ENCODE measurements around the gene ARHGEF3.

Gene ARHGEF3

DNA sequence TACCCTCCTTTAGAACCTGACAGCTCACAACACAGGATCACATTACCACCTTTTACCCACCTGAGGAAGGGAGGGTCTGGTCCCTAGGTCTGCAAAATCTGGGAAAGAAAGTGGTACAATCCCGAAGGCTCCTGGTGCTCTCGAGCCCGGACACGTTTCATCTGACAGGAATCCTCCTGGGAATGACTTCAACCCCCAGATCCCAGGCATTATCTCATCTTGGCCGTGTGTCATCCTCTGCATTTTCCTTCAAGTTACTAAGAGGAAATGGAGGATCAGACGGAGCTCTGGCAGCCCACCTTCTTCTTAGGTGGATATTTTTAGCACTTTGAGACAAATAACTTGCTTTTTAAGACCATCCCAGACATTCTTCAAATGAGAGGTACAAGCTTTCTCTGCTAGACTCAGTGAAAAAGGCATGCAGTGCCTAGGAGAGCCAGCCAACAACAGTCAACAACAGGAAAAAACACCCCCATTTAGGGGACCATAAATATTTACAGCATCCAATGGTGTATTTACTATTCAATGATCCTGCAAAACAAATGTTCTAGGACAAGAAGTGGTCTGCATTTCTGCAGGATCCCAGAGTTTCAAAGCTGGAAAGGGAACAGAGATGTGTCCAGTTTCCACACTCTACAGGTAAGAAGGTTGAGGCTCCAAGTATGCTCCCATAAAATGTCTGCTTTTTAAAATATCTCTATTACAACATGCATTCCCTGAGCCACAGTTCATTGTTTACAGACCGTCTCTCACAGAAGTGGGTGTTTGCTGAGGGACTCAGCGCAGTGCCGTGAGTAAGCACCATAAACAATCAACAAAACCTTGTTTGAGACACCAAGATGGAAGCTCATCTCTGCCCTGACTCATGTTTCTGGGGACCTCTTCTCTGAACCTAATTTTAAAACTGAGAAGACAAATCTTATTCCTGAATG is 38.3 kb upstream of the ARHGEF3 start (continued):
- TF ChIP-seq ZNF645 (tag by site-specific recombination; IDR thresholded peaks at IDR 0.05) = no peak

- ChIA-PET CTCF (interaction anchor here (0.5 to 1.0 kb wide), 2 partner anchors 37 to 157 kb away, joined by 3 read pairs; partner anchors contain the start of gene ARHGEF3), POLR2A (no interaction called here)
- no peaks in the 10 kb centered on the region for H3K9me3 ChIP-seq (ENCODE audit: control insufficient read depth, insufficient read depth, low read depth, low read length)
- TF ChIP-seq ZNF175 (tag by site-specific recombination; IDR thresholded peaks at IDR 0.05) (no peak), ZNF280D (tag by site-specific recombination; IDR thresholded peaks at IDR 0.05) (no peak), ZNF404 (tag by site-specific recombination; IDR thresholded peaks at IDR 0.05) (no peak)
- H3K27ac ChIP-seq (ENCODE audit: extremely low read depth, low read depth, low read length) = no peak overlapping the region
- H3K4me1 ChIP-seq (ENCODE audit: control insufficient read depth, insufficient read depth, low read length) = no peaks in the 10 kb centered on the region
- no peaks in the 10 kb centered on the region for H3K36me3 ChIP-seq (ENCODE audit: control insufficient read depth in 2 of 2, insufficient read depth in 1 of 2, low read length in 2 of 2)
- H3K4me3 ChIP-seq (ENCODE audit: low read depth, low read length) = no peak overlapping the region
Measured at GRCh38 chr3:56838448-56838847, 36.7 kb upstream of the ARHGEF3 start.

DNA sequence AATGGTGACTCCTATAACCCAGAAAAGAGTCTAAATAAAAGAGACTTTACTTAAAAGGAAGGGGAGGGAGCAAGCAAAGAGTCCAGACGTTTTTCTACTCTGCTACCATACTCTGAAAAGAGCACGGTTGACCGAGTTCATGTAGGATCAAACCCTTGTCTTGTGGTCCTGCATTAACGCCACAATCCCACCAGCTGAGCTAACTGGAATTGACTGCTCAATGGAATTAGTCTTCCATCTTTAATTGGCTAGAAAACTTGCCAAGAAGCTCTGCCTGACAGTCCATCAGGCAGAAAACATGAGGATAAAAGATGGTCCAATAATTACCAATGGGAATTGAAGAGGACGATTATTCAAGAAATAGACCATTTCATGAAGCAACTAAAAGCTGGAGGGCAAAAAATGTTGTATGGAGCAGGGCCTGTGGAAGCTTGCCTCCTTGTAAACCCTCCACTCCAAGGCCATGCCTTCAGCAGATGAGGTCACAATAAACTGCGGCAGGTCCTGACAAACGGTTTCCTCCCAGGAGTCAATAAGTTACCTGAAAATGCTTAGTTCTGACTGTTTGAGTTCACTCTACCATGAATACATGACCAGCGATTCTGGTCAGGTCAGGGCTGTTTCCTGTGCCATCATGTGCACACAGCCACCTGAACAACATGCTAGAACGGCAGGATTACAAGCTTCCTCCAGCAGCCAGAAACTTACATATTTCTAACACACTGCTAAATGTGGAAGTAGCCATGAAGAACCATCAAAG is 35.6 kb upstream of the ARHGEF3 start:
- H3K4me1 ChIP-seq (ENCODE audit: control insufficient read depth, insufficient read depth, low read length) = no peaks in the 10 kb centered on the region
- no peaks in the 10 kb centered on the region for H3K9me3 ChIP-seq (ENCODE audit: control insufficient read depth, insufficient read depth, low read depth, low read length)
- CTCF ChIA-PET = interaction anchor here (1.0 to 1.5 kb wide), 2 partner anchors 36 to 38 kb away, joined by 3 to 4 read pairs; partner anchors contain the start of gene ARHGEF3
- POLR2A ChIA-PET = no interaction called here
- TF ChIP-seq, protein P1, sequence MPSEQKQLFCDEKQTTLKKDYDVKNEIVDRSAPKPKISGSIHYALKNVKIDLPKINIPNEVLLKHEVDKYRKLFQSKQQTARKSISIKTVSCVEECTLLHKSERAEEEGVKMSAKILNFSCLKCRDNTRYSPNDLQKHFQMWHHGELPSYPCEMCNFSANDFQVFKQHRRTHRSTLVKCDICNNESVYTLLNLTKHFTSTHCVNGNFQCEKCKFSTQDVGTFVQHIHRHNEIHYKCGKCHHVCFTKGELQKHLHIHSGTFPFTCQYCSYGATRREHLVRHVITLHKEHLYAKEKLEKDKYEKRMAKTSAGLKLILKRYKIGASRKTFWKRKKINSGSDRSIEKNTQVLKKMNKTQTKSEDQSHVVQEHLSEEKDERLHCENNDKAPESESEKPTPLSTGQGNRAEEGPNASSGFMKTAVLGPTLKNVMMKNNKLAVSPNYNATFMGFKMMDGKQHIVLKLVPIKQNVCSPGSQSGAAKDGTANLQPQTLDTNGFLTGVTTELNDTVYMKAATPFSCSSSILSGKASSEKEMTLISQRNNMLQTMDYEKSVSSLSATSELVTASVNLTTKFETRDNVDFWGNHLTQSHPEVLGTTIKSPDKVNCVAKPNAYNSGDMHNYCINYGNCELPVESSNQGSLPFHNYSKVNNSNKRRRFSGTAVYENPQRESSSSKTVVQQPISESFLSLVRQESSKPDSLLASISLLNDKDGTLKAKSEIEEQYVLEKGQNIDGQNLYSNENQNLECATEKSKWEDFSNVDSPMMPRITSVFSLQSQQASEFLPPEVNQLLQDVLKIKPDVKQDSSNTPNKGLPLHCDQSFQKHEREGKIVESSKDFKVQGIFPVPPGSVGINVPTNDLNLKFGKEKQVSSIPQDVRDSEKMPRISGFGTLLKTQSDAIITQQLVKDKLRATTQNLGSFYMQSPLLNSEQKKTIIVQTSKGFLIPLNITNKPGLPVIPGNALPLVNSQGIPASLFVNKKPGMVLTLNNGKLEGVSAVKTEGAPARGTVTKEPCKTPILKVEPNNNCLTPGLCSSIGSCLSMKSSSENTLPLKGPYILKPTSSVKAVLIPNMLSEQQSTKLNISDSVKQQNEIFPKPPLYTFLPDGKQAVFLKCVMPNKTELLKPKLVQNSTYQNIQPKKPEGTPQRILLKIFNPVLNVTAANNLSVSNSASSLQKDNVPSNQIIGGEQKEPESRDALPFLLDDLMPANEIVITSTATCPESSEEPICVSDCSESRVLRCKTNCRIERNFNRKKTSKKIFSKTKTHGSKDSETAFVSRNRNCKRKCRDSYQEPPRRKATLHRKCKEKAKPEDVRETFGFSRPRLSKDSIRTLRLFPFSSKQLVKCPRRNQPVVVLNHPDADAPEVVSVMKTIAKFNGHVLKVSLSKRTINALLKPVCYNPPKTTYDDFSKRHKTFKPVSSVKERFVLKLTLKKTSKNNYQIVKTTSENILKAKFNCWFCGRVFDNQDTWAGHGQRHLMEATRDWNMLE (tag by site-specific recombination; conservative IDR thresholded peaks at IDR 0.05; ENCODE audit: low read depth) = no peak
- TF ChIP-seq ZNF19 (tag by site-specific recombination; IDR thresholded peaks at IDR 0.05; ENCODE audit: low read depth) = no peak
- no peak for TF ChIP-seq TCF7L2 (IDR thresholded peaks at IDR 0.05; ENCODE audit: borderline replicate concordance, low read depth, low read length)
- no peak for TF ChIP-seq ZNF324 (tag by site-specific recombination; IDR thresholded peaks at IDR 0.05)
- H3K36me3 ChIP-seq (ENCODE audit: control insufficient read depth in 2 of 2, insufficient read depth in 1 of 2, low read length in 2 of 2) = no peaks in the 10 kb centered on the region
- no peak overlapping the region for H3K4me3 ChIP-seq (ENCODE audit: low read depth, low read length)
- H3K27ac ChIP-seq (ENCODE audit: extremely low read depth, low read depth, low read length) = no peak overlapping the region

Data from HEK293 (cell line).